DMS114 treated with DMSO at 0.1 percent for 48 hours (cell line): ENCODE results near the gene HSBP1L1.
"Not testable (repeated sequence)": the region's sequence is repeated elsewhere in the genome, so short reads cannot be mapped to it uniquely, and the experiment has no call there.

Source experiments
- DNase-seq: peaks from one replicate; lab custom pipeline; 2025; ENCODE audit not compliant: unreplicated experiment; lab: John Stamatoyannopoulos, UW

The HSBP1L1 gene

DNA sequence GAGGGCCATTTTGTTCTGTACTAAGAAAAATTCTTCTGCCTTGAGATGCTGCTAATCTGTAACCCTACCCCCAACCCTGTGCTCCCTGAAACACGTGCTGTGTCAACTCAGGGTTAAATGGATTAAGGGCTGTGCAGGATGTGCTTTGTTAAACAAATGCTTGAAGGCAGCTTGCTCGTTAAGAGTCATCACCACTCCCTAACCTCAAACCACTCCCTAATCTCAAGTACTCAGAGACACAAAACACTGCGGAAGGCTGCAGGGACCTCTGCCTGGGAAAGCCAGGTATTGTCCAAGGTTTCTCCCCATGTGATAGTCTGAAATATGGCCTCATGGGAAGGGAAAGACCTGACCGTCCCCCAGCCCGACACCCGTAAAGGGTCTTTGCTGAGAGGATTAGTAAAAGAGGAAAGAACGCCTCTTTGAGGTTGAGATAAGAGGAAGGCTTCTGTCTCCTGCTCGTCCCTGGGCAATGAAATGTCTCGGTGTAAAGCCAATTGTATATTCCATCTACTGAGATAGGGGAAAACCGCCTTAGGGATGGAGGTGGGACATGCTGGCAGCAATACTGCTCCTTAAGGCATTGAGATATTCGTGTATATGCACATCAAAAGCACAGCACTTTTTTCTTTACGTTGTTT is 4.2 kb upstream of the HSBP1L1 start:
- DNase-seq: not testable (repeated sequence)

- DNase-seq: no peak
Measured at GRCh38 chr18:79960921-79961526, 3.4 kb upstream of the HSBP1L1 start.

- DNase-seq: no peak
Measured at GRCh38 chr18:79961527-79962291, 2.7 kb upstream of the HSBP1L1 start.

- no peak for DNase-seq
Measured at GRCh38 chr18:79962311-79962710, 2.1 kb upstream of the HSBP1L1 start.

GRCh38 chr18:79962835-79963657 is 1.4 kb upstream of the HSBP1L1 start:
- no peak for DNase-seq

DNA sequence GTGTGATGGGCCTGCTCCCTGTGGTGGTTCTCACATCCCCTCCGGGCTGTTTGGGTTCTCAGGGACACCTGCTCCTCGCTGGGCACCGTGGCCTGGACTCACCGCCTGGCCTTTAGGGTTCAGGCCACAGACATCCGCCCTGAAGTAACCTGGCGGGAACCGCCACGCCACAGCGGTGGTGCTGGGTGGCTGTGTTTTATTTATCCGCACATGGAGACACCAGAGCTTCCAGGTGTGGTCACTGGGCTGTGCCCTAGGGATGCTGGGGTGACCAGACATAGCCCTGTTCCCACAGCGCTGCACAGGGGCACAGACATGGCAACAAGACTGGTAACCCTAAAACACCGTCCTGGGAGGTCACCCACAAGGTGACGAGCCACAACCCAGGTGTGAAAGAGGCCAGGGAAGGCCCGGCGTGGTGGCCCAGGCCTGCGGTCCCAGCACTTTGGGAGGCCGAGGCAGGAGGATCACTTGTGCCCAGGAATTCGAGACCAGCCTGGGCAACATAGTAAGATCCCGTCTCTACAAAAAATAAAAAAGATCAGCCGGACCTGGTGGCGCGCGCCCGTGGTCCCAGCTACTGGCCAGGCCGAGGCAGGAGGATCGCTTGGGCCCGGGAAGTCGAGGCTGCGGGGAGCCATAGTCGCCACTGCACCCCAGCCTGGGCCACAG is 649 bp upstream of the HSBP1L1 start:
- no peak for DNase-seq

DNA sequence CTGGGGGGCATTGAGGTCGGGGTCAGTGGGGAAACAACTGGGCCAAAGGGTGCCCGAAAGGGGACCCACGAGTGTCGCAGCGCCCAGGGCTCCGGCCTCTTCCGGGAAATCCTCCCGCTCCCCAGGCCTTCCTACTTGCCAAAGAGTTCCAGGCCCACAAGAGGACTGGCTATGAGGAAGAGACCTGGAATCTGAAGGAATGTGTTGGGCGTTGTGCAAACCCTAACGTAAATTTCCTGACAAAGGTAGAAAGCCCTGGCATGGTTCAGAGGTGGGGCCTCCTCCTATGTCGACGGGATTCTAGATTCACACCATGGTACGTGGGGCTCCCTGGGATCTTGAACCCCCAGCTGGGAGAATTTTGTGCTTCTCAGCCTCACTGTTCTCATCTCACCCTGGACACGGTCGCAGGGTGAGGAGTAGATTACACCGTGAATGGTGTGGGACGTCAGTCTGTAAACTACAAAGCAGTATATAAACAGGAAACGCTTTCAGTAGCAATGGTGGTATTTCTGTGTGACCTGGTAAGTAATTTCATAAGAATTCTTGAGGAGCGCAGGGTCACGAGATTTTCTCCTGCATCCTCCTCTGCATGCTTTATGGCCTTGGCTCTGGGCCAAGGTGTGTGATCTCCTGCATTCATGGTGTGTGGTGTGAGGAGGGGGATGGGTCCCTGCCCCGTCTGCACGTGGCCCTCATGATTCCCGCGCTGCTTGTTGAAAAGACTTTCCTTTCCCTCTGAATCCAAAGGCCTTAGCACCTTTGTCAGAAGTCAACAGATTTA is 868 bp downstream of the HSBP1L1 start:
- DNase-seq: no peak

- no peak for DNase-seq
Measured at GRCh38 chr18:79970419-79971133, 6.1 kb downstream of the HSBP1L1 start.

DNA sequence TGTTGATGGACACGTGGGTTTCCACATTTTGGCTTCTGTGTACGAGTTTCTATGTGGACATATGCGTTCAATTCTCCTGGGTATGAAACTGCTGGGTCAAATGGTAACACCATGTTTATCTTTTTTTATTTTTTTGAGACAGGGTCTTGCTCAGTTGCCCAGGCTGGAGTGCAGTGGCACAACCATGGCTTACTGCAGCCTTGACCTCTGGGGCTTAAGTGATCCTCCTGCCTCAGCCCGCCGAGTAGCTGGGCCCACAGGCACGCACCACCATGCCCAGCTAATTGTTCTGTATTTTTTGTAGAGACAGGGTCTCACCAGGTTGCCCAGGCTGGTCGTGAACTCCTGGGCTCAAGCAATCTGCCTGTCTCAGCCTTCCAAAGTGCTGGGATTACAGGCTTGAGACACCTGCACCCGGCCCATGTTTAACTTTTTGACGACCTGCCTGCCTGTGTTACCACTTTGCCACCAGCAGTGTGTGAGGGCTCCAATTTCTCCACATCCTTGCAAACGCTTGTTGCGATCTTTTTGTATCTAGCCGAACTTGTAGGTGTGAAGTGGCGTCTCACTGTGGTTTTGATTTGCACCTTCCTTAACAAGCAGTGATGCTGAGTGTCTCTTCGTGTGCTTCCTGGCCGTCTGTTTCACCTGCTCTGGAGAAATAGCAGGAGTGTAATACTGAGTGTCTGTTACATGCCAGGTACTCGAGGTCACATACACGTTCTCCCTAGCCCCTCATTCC is 6.9 kb downstream of the HSBP1L1 start:
- no peak for DNase-seq

- DNase-seq: no peak
Measured at GRCh38 chr18:79971986-79972385, 7.5 kb downstream of the HSBP1L1 start.

- no peak for DNase-seq
Measured at GRCh38 chr18:79972720-79973119, 8.3 kb downstream of the HSBP1L1 start.

GRCh38 chr18:79973517-79973916 is 9.1 kb downstream of the HSBP1L1 start:
- no peak for DNase-seq

GRCh38 chr18:79974025-79974654 is 9.7 kb downstream of the HSBP1L1 start:
- DNase-seq: no peak

GRCh38 chr18:79975043-79975442 is 10.6 kb downstream of the HSBP1L1 start:
- DNase-seq: no peak

DNA sequence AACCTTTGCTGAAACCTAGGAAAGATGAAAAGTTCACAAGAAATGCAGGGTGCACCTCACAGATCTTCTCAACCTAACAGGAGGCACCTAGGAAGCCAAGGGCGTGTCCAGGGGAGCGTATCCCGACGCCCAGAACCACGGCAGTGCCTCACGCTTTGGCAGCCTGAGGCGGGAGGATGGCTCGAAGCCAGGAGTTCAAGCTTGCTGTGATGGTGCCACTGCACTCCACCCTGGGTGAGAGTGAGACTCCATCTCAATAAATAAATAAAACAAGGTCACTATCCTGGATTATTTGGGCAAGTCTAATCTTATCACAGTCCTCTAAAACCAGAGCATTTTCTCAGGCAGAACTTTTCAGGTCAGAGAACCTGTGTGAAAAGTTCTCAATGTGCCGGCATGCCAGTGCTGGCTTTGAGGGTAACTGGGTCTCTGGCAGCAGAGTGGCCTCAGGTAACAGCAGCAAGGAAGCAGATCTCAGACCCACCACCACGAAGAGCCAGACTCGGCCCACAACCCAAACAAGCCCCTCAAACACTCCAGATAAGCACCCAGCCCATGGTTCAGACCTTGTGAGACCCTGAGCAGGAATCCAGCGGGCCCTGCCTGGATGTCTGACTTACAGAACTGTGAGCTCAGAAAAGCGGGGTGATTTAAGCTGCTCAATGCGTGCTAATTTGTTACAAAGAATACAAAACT is 11.7 kb downstream of the HSBP1L1 start:
- DNase-seq: no peak

GRCh38 chr18:79979843-79980242 is 15.4 kb downstream of the HSBP1L1 start:
- no peak for DNase-seq

DNA sequence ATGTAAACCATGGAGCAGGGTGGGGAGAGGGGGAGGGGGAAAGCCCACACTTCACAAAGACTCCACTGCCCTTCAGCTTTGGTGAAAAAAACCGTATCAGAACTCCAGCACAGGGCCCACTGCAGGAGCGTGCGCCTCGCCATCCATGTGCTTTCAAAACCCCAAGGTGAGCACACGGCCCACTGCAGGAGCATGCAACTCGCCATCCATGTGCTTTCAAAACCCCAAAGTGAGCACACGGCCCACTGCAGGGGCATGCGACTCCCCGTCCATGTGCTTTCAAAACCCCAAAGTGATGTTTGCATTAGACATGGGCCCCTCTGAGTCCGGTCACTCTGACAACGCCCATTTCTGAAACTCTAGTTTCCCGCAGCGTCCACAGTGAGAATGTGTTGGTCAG is 16.1 kb downstream of the HSBP1L1 start:
- no peak for DNase-seq

DNA sequence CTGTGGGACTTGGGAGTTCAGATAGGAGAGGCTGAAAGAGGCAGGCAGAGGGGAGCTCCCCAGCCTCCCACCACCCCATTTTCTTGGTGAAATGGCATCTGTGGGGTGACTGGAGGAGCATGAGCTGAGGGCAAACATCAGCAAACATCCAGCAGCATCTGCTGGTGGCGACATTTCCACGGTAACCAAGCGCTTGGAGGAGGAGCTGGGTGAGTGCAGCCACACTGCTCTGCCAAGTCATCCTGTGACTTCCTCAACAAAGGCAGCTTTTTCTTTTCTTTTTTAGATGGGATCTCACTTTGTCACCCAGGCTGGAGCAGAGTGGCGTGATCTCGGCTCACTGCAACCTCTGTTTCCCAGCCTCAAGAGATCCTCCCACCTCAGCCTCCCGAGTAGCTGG is 18.3 kb downstream of the HSBP1L1 start:
- no peak for DNase-seq
